SK-N-DZ (cell line): ENCODE data around the gene RND1. TPM values are rescaled to one million over a fixed set of nuclear protein-coding genes. Genes with fewer than 3 reads are reported as not detected.
"Not testable (repeated sequence)": the region's sequence is repeated elsewhere in the genome, so short reads cannot be mapped to it uniquely, and the experiment has no call there.

ENCODE experiments used
- DNase-seq: peaks from one replicate; pipeline ENCODE4 v3.0.0-alpha.2; 2015; ENCODE audit warnings: low spot score
- polyA plus RNA-seq, 2 experiments: library from polyadenylated mRNA; depleted of rRNA; stranded (reverse); fragments of >200 nt; gene quantifications; 2 replicates each; pipeline ENCODE4 v1.2.3, GENCODE V29; 2014

The RND1 gene
- 0.42 TPM in 1 of 2 replicates, not detected in the other for polyA plus RNA-seq (2014; cell fraction: cytosol; rRNA removed)
- 0.07 TPM in 1 of 2 replicates, not detected in the other for polyA plus RNA-seq (2014; cell fraction: nucleus; rRNA removed)

DNA sequence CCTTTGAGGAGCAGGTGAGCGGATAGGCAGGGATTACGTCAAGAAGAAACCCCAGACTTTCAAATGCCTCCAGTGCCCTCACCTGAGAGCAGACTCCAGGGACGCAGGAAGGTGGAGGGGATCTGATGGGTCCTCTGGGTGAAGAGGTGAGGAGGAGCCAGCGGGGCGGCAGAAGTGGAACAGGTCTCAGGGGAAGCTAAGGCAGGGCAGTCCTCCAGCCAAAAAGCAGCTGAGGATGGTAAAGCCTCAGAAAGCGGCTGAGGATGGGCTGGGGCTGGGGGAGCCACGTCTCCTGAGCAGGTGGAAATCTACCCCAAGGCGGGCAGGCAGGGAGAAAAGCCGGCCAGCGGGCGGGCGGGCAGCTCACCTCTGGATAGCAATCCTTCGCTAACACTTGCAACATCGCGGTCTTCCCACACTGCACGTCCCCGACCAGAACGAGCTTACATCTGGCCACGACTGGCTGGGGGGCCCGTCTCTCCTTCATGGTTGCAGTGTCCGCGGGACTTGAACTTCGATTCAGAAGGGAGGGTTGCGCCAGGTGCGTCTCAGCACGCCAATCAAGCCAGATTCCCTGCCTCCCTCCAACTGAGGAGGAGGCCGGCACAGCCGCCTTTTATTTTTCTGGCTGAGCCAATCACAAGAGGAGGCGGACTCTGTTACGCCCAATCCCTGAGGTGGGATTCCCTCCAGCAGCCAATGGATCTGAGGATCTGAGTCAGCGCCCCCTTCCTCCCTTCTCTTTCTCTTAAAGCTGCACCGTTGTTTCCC, at the start of gene RND1:
Gene RND1, minus strand, starts transcription at position 590 of the 771 bp plus-strand sequence. Its CDS starts 103 bp downstream, at position 487.
- DNase-seq = peak; percentile 94

DNA sequence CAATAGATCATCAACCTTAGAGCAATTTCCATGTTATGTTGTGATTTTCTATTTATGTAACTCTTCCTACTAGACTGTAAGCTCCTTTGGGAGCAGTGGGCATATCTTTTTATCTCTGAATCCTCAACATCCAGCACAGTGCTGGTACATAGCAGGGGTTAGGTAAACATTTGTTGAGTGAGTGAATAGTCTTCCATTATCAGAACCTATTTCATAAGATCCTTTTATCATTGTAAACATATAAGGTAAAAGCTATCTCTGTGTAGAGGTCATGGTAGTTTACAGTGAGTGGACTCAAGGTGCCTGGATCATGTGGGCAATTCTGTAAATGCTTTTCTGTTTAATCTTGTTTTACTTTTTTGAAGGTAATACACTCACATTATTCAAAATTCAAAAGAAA, 44.5 kb upstream of the RND1 start:
- DNase-seq = no peak

DNA sequence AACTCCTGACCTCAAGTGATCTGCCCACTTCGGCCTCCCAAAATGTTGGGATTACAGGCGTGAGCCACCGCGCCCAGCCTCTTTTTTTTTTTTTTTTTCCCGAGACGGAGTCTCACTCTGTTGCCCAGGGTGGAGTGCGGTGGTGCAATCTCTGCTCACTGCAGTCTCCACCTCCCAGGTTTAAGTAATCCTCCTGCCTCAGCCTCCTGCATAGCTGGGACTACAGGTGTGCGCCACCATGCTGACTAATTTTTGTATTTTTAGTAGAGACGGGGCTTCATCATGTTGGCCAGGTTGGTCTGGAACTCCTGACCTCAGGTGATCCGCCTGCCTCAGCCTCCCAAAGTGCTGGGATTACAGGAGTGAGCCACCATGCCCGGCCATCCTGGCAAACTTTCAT, 44.0 kb upstream of the RND1 start:
- not testable (repeated sequence) for DNase-seq

GRCh38 chr12:48907245-48907644, 41.6 kb upstream of the RND1 start:
- DNase-seq = no peak

DNA sequence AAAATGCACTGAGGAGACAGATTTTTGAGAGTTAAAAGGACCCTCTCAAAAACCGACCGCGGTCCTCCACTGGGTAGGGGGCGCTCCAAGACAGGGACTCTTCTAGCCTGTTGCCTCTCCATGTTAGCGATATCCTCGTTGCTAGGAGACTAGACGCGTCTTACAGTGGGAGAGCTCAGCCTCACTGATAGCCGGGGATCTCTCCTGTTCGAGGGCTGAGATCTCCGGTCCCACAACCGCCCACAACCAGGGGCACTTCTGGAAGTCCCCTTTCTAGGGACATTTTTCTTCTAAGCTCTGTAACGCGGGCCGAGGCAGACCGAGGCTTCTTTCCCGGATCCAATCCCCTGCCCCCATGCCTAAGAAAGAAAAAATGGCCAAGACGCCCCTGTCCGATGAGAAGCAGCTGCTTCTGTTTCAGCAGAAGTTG, 38.3 kb upstream of the RND1 start:
- peak; percentile 83 for DNase-seq

DNA sequence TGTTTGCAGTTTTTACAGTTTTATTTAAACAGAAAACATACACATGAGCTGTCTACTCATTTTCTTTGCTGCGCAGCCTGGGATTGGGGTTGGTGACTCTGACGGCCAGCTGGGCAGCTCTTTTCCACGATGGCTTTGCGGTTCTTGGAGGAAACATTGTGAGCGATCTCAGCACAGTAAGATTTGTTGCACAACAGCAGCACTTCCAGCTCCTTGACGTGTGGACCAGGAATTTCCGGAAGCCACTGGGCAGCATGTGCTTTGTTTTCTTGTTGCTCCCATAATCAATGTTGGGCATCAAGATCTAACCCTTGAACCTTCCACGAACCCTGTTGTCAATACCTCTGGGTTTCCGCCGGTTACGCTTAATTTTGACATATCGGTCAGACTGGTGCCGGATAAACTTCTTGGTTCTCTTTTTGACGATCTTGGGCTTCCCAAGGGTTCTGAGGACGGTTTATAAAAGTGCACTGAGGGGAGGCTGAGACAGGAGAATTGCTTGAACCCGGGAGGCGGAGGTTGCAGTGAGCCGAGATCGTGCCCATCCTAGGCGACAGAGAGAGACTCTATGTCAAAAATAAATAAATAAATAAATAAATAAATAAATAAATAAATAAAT, 37.8 kb upstream of the RND1 start:
- no peak for DNase-seq

DNA sequence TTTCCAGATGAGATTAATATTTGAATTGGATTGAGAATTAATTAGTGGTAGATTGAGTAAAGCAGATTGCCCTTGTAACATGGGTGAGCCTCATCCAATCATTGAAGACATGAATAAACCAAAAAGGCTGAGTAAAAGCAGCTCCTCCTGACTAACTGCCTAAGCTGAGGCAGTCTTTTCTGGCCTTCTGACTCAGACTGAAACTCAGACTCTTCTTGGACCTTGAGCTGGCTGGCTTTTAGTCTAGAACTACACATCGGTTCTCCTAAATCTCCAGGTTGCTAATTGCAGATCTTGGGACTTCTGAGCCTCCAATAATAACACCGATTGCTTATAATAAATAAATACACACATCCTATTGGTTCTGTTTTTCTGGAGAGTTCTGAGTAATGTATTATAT, 35.6 kb upstream of the RND1 start:
- no peak for DNase-seq

DNA sequence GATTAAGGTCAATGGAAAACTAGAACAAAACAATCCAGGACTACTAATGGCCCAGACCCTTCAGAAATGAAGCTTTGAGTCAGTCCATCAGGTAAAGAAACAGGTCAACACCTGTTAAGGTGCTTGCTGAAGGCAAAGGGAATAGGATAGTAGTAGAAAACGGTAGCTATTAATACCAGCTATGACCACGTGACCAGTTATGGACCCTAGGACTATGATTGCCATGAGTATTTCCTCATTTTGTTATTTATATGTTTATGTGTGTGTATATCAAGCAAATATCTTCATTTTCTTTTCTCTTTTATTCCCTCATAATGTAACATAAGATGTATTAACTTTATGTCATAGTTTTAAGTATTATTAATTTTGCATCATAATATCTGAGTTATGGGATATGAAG, 34.0 kb upstream of the RND1 start:
- DNase-seq = no peak

GRCh38 chr12:48894271-48894670, 28.6 kb upstream of the RND1 start:
- no peak for DNase-seq

DNA sequence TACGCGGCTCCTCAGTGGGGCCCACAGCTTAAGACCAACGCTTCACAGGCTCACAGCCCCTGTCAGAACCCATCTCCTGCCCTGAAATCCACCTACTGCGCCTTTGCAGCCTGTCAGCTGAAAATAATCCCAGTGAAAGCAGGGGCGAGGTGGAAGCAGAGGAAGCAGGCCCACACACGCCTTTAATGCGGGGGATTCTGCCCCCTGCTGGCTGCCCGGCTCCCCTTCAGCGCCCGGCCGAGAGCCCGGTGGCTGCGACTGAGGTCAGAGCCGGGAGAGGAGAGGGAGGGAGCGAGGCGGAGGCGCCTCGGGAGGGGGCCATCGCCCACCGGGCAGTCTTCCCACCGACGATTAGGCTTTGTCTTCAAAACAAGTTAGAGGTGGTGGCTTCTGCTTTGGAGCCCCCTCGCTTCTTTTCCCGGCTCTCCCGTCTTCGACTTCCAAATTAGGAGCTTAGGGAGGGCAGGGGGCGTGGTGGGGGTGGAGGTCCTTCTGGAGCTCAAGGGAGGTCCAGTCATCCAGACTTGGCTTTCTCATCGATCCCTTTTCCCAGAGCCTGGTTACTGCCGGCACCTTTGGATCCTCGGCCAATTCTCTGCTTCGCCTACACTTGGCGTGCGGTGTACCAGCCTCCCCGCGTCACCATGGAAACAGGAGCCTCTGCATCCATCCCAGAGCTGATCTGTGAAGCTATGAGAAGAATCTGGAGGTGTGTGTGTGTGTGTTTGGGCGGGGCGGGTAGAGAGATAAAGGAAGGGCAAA, 25.2 kb upstream of the RND1 start:
- DNase-seq = peak; percentile 73

- no peak for DNase-seq
Measured at GRCh38 chr12:48889679-48890078, 24.0 kb upstream of the RND1 start.

DNA sequence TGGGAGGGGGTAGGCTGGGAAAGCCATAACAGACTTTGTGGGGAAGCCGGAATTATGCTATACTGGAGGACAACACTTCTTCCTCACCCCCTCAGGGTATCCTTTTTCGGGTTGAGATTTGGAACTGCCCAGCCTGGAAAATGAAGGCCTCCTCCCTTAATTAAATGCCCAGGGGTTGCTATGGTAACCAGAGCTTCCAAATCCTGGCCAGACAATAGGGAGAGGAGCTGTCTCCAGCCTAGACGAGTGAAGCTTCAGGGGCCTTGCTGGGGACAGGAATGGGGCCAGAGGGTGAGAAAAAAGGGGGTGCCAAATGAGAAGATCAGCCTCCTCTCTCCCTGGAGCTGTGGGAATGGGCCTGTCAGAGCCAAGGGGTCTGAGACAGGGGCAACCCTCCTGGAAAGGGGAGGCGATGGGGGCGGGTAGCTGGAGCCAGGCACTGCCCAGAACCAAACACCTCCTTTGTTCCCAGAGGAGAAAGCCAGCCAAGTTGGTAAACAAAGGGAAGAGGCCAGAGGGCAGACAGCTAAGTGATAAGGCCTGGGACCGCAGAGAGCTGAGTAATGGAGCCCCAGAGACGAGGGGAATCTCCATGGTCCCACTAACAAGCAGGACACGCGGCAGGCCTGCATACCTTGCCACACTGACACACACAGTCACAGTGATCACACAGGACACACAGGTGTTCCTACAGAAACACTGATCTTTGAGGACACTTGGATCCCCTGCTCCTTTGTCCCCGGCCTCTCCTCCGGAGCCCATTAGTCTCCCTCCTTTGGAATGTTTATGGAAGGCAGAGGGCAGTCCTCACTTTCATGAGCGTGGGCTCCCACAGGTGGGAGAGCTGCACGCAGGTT, 17.9 kb upstream of the RND1 start:
- peak; percentile 56 for DNase-seq

- no peak for DNase-seq
Measured at GRCh38 chr12:48882972-48883304, 17.3 kb upstream of the RND1 start.

- DNase-seq = no peak
Measured at GRCh38 chr12:48882315-48882687, 16.6 kb upstream of the RND1 start.

GRCh38 chr12:48881686-48882314, 16.1 kb upstream of the RND1 start:
- no peak for DNase-seq

DNA sequence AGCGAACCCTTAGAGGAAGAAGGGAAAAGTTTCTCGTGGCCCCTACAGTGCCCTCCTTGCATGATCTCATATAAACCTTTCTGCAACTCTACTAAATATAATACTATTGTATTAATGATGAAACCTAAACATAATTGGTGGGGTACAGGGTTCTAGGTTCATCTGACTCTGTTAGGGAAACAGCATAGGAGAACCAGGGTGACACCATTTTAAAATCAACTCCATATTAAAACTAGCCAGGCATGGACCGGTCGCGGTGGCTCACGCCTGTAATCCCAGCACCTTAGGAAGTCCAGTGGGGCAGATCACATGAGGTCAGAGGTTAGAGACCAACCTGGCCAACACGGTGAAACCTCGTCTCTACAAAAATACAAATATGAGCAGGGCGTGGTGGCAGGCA, 15.0 kb upstream of the RND1 start:
- DNase-seq = no peak

GRCh38 chr12:48878548-48878947, 12.9 kb upstream of the RND1 start:
- no peak for DNase-seq

- no peak for DNase-seq
Measured at GRCh38 chr12:48875944-48876515, 10.4 kb upstream of the RND1 start.

- DNase-seq = not testable (repeated sequence)
Measured at GRCh38 chr12:48873534-48873933, 7.9 kb upstream of the RND1 start.

DNA sequence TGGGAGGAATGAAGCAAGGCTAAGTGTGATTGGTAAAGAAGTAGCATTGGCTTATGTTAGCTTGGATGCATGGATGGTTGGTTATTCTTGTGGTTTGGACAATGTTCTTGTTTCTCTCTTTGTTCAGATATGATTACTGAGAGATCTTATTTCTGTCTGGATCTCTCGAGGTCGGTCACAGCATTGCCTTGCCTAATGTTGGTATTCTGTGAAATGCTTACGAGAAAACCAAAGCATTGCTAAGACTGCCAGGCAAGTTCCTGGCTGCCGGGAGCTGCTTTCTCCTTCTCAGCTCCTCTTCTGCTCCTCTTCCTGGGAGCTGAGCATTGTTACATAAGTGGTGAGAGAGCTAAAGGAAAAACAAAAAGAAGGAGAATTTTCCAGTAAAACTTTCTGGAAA, 7.4 kb upstream of the RND1 start:
- no peak for DNase-seq

DNA sequence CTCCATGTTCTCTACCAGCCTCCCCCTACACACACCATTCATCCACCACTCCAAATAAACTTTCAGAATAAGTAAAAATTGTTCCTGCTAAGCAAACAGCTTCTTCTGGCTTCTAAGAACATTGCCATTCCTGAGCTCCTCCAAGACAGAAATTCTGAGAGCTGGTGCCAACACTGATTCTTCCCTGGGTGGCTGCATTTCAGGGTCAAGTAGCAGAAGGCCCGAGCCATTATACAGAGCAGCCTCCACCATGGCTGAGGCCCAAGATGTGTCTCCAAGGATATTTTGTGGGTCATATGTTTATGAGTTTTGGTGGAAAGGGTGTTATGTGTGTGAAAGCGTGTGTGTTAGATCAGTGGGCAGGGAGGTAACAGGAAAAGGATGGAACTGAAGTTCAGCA, 3.5 kb upstream of the RND1 start:
- DNase-seq = no peak
